H1 (cell line): ENCODE results near the gene STAT3.

Experiments used
- CTCF ChIP-seq, 3 experiments: IDR thresholded peaks; 1 replicate in 2 of 3; 2 replicates in 1 of 3; pipeline versions ENCODE4 v1.5.1 to v1.6.1; 2011; ENCODE audit warnings: low read length in 3 of 3, mild to moderate bottlenecking in 3 of 3, inconsistent platforms in 2 of 3, low read depth in 1 of 3, moderate library complexity in 1 of 3; ENCODE audit not compliant: insufficient read depth in 1 of 3; ENCODE audit errors: control extremely low read depth in 1 of 3
- EGR1 ChIP-seq: IDR thresholded peaks from 2 replicates; pipeline ENCODE4 v1.6.1; 2011; ENCODE audit warnings: low read depth, low read length, borderline replicate concordance
- EP300 ChIP-seq, 2 experiments: IDR thresholded peaks; 1 replicate in 1 of 2; 2 replicates in 1 of 2; pipeline ENCODE4 v1.6.1; 2011 to 2012; ENCODE audit warnings: low read depth in 2 of 2, low read length in 2 of 2, mild to moderate bottlenecking in 2 of 2, borderline replicate concordance in 1 of 2, inconsistent platforms in 1 of 2, moderate library complexity in 1 of 2
- POLR2A ChIP-seq, 2 experiments: IDR thresholded peaks; 1 replicate in 1 of 2; 2 replicates in 1 of 2; pipeline ENCODE4 v1.6.1; 2011; ENCODE audit warnings: low read depth in 2 of 2, low read length in 2 of 2, mild to moderate bottlenecking in 2 of 2; ENCODE audit errors: control extremely low read depth in 1 of 2
- POLR2AphosphoS5 ChIP-seq: IDR thresholded peaks from 2 replicates; pipeline ENCODE4 v1.6.1; 2011; ENCODE audit warnings: low read depth, low read length
- SP4 ChIP-seq: IDR thresholded peaks from 2 replicates; pipeline ENCODE4 v1.6.1; 2012; ENCODE audit warnings: low read length, inconsistent platforms
- SUZ12 ChIP-seq: fragments of 200-600 bp; sonication (generic); IDR thresholded peaks from 2 replicates; pipeline ENCODE4 v1.6.1; 2012; ENCODE audit warnings: mild to moderate bottlenecking, inconsistent platforms, low read length, moderate library complexity, mixed read lengths

GRCh38 chr17:42307362-42307927 is 80.8 kb downstream of the STAT3 start:
- no peak for TF ChIP-seq SUZ12
- no peak for TF ChIP-seq CTCF (IDR thresholded peaks at IDR 0.05; ENCODE audit: control extremely low read depth in 1 of 3, insufficient read depth in 1 of 3, low read depth in 1 of 3, low read length in 3 of 3)
- TF ChIP-seq POLR2A (IDR thresholded peaks at IDR 0.05; ENCODE audit: control extremely low read depth in 1 of 2, low read depth in 2 of 2, low read length in 2 of 2) = no peak
- no peak for TF ChIP-seq POLR2AphosphoS5
- TF ChIP-seq EP300 (IDR thresholded peaks at IDR 0.05; ENCODE audit: borderline replicate concordance in 1 of 2, low read depth in 2 of 2, low read length in 2 of 2) = no peak
- no peak for TF ChIP-seq EGR1
- no peak for TF ChIP-seq SP4
